GM21447 (cell line): Measurements from ENCODE around the gene GANC.

Experiments
- ATAC-seq: cut with Tn5 transposase; IDR thresholded peaks from one replicate; pipeline ENCODE4 v1.9.1; 2021; ENCODE audit not compliant: unreplicated experiment

GANC gene

DNA sequence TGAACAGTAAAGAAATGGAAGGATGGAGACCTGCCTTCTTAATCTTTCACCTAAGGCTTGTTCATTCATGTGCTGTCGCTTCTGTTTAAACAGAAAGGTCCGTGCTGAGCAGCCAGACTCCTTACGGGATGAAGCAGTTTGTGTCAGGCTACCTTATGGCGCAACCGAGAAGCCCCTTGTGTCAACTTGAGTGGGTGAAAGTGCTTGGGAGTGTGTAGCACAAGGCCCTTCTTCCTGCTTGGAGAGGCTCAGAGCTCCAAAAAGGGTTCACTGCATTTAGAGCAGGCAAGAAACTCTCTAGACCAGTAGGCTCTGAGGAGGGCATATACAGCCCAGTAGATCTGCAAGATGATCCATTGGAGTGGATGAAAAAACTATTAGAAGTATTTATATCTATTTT lies 102.3 kb downstream of the GANC start:
- no peak for ATAC-seq

DNA sequence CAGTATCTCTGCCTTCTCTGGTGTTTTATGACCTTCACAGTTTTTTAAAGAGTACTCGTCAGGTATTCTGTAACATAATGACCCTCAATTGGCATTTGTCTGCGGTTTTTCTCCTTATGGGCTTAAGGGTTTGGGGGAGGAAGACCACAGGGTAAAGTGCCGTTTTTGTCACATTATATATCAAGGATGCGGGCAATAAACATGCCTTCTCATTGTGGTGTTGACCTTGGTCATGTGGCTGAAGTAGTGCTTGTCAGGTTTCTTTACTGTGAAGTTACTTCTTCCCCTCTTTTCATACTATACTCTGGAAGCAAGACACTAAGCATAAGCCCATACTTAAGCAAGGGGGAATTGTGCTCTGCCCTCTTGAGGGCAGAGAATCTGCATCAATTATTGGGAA lies 102.9 kb downstream of the GANC start:
- ATAC-seq = no peak

DNA sequence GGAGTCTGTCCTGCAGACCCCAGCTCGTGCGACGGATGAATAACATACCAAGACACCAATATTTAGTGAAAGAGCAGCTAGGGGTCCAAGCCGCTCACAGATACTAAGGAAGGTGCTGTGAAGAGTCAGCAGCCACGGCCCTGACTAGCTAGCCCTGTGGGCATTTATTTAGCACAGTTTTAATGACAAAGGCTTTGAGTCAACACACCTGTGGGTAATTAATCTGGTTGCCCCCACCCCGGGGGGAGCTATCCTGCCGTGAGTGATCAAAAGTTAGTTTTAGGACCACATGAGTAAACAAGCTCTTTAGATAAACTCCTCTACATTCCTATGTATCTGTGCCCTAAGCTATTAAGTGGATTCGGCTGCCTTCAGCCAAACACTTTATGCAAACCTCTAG lies 105.0 kb downstream of the GANC start:
- ATAC-seq = no peak

DNA sequence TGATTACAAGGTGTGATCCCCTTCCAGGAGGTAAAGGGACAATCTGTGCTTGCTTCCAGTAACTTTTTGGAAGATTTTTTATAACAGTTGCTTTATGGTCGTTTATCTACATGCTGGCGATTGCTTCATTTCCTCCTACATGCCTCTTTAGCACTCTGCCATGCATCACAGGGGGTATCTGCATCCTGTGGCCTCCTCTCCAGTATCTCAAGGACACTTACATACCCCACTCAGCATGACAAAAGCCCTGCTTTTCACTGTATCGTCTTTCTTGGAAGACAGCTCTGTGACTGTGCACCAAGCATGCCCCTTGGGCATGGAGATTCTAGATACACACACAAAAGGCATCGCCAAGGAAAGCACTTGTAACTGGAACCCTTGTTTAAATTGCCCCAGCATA lies 111.6 kb downstream of the GANC start:
- ATAC-seq = no peak

DNA sequence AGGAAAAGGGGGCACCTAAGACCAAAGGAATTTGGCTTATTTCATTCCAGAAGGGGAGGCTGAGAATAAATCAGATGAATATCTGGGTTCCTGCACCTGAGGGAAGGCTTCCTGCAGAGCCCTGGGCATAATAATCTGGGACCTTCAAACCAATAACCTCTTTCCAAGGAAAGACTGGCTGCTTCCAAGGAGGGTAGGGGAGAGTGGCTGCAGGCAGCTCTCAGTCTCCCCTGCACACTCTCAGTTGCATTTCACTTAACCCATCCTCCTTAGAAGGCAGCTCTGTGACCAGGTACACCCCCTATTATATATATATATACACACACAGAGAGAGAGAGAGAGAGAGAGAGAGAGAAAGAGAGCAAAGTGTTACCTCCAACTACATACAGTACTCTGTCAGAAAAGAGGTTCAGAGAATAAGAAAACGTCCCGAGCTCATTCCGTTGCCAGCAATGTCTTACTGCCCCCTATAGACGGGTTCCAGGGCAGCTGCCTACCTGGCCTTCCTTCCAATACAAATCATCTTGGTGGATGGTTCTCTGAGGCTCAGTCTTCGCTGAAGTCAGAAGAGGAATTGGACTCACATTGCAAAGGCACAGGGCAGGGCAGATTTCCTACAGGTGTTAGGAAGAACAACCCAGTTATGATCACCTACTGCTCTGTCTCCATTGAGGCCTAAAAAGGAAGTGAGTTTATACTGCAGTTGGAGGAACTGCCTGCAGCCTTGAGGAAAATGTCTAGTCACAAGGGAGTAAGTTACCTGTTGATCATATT lies 112.4 kb downstream of the GANC start:
- ATAC-seq = no peak

DNA sequence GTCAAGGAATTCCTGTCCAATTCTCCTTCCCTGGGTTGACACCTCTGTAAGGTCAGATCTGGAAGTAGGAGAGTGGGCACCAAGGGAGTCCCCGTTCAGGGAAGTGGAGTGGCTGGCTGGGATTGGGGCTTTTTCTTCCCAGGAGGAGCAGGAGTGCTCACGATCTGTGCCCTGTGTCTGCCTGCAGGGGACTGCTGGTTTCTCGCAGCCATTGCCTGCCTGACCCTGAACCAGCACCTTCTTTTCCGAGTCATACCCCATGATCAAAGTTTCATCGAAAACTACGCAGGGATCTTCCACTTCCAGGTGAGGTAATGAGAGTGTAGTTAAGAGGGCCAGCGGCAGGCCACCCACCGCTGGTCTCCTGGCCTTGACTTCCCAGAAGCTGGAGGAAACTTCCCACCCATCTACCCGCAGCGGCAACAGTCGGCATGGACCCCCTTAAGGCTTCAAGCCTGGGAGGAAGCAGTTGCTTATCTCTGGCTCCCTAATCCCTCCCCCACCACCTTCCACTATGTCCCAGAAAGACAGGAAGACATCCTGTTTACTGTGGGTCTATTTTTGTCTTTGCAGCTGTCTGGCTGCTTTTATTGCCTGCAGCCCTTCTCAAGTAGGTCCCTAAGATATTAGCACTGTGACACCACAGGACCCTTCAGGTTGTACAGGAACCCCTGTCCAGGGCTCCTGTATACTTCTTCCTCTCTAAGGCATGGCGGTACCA lies 113.1 kb downstream of the GANC start:
- no peak for ATAC-seq

DNA sequence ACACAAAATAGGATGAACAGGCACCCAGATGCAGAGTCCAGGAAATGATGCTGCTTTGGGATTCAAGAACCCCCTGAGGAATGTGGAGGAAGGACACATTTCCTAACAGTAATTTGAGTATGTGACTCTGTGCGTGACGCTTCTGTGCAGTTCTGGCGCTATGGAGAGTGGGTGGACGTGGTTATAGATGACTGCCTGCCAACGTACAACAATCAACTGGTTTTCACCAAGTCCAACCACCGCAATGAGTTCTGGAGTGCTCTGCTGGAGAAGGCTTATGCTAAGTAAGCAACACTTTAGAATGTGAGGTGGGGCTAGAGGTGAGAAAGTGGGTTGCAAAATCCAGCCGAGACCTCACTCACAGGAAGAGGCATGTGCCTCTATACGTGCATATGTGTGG lies 114.6 kb downstream of the GANC start:
- no peak for ATAC-seq

DNA sequence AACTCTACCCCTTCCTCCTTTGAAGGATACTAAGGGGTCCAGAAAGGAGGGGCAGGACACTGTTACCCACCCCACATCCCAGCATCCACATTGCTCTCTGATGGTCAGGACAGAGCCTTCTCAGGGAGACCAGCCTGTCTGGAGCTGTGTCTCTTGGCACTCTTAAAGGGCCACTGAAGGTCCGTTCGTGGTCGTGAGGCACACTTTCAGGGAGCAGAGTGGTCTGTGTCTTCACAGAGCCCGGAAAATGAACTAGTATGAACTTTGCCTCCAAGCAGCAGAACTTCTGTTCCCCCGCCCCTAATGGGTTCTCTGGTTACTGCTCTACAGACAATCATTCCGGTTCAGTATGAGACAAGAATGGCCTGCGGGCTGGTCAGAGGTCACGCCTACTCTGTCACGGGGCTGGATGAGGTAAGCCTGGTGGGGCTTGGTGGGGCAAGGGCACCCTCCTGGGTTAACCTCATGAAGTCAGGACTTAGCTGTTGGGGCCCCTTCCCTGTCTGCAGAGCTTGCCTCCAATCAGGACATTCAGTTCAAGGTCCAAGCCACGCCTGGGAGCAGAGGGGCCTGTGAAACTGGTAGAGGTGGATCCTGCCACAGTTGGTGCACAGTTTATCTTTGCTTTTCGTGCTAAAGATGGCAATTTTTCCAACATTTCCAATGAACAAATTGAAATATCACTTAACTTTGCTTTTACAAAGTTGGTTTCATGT lies 119.5 kb downstream of the GANC start:
- ATAC-seq = no peak

DNA sequence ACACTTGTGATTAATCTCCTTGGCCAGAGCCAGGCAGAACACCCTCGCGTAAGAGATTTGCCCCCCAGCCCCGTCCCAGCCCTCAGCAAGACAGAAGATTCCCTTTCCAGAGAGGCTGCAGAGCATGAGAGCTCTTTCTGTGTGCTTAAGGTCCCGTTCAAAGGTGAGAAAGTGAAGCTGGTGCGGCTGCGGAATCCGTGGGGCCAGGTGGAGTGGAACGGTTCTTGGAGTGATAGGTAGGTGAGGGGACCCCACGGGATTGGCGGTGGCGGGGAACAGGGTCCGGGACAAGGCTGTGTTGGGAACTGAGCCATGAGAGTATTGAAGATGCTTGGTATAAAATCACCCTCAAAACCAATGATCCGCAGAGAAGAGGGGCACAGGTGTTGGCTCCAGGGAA lies 121.1 kb downstream of the GANC start:
- ATAC-seq = no peak

DNA sequence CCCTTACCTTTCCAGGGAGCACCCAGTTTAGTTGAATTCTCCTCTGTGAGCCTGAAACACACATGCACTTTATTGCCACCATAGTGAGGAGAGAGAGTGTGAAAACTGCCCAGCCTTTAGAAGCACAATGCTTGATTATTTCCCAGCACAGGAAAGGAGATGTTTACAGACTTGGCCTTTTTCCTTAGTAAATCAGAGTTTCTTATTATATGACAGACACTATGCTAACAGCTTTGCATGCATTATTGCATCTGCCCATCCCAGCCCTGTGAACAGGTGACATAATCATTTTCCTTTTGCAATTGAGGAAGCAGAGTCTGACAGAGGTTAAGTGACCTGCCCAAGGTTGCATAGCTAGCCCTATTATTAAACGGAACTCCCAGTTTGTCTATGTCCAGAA lies 122.8 kb downstream of the GANC start:
- ATAC-seq = no peak

DNA sequence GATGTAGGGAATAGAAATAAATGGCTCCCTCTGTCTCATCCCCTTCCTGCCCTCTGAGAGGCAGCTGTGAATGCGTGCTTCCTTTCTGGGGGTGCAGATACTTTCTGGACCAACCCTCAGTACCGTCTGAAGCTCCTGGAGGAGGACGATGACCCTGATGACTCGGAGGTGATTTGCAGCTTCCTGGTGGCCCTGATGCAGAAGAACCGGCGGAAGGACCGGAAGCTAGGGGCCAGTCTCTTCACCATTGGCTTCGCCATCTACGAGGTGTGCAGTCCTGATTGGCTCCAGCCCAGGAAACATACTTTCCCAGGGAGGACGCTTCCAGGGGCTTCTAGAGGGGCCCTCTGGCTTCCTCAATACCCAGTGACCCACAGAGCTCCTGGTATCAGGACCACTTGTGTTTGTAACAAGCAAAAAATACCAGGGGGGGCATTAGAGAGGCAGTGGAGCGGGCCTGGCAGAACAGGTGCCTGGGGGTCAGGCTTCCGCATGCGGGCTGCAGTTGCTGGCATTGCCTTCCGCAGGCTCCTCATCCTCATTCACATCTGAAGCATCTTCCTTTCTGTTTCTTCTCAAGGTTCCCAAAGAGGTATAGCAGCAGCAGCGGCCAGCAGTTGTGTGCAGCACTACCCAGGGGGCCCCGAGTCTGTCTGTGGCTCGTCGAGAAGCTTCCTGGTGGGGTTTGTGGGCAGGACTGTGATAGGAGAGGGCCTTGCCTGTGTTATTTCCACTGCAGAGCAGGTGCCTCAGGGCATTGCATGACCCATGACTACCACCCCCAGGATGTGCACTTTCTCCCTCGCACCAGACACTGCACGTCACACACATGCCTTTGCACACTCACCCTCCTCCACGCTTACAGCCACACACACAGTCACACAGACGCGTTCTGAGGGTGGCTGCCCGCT lies 128.8 kb downstream of the GANC start:
- no peak for ATAC-seq

DNA sequence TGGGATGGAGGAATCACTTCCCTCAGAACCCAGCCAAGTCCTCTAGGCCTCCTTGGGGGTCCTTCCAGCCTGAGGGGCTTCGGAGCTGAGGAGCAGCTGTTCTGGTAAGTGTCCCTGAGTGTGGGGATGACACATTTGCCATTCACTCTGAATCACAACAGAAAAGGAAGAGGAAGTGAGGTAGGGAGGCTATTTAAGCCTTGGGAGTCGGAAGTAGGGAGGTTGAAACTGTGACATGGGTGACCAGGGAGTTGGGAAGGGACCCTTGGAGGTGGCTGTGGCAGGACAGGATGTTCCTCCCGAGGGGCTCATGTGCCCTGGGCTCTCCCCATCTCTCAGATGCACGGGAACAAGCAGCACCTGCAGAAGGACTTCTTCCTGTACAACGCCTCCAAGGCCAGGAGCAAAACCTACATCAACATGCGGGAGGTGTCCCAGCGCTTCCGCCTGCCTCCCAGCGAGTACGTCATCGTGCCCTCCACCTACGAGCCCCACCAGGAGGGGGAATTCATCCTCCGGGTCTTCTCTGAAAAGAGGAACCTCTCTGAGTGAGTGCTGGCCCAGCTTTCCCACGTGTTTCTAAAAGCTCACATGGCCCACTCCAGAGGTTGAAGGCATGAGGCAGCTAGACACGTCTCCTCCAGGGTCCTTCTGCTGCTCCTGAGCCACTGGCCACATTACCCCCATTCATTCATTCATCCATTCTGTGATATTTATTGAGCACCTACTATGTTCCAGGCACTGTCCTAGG lies 129.6 kb downstream of the GANC start:
- ATAC-seq = no peak

DNA sequence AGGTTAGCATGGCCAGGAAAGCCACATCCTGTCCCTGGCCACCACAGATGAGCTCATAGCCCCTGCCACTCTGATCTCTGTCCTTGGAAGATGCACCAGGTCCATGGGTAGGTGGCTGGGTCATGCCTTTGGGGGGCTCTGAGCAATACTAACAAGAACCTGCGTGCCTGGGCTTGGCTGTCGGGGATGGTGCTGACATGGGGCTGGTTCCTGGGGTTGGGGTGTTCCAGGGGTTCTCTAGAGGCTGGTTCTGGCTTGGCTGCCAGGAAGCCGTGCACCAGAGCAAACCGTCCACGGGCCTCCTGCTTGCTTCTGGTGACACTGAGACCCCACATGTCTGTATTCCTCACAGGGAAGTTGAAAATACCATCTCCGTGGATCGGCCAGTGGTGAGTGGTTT lies 130.4 kb downstream of the GANC start:
- no peak for ATAC-seq

DNA sequence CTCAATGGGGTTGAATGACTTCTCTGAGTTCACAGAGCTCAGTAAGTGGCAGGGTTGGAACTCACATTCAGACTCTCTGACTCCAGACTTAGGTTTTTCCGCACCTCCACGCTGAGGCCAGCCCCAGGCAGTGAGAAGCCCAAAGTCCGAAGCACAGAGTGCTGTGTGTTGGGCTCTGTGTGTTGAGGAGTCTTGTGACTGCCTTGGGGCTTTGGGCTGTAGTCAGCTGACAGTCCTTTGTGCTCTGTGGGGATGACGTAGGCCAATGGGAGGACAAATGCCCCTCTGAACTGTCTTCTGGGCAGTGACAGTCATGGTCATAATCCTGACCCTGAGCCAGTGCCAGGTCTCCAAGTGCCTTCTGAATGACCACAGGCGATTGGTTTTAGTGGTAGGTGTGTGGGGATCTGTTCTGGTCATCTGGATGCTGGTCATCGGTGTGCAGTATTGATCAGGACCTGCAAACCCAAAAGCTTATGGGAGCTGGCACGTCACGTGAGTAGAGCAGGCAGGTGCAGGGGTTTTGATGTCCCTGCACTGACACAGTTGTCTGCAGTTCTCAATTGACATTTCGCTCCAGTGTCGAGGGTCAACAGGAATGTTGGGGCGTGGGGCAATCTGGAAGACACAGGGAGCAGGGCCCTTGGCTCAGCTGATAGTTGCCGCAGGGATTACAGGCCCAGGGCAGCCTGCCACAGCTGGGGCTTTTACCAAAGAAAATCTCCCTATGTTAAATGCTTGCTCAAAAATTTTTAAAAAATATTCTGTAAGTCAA lies 131.6 kb downstream of the GANC start:
- no peak for ATAC-seq

DNA sequence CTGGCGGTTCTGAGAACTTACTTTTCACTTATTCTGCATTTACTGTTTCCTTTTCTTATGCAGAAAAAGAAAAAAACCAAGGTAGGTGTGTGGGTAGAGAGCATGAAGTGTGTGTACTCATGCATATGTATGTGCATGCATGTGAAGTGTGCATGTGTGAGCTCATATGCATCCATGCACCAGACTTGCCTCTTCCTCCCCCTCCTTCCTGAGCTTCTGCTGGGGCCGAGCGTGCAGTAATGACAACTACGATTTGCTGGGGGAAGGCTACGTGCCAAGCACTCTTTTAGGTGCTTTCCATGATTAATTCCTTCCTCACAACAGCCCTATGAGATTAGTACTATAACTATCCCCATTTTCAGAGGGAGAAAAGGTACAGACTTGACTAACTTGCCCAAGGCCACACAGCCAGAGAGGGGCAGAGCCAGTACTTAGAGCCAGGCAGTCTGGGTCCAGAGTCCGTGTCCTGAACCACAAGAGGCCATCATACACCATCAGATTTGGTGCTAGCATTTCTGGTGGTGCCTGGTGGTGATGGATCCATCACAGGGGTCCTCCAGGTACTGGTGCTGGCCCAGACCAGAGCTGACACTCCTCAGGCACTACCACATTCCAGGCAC lies 133.0 kb downstream of the GANC start:
- no peak for ATAC-seq
